Cerebellar cortex (tissue), 1 donor: ENCODE measurements around the gene KRTAP20-2.

Experiments
- DNase-seq: peaks from one replicate; pipeline ENCODE4 v3.0.0-alpha.2; 2015; ENCODE audit warnings: low spot score

Gene KRTAP20-2

DNA sequence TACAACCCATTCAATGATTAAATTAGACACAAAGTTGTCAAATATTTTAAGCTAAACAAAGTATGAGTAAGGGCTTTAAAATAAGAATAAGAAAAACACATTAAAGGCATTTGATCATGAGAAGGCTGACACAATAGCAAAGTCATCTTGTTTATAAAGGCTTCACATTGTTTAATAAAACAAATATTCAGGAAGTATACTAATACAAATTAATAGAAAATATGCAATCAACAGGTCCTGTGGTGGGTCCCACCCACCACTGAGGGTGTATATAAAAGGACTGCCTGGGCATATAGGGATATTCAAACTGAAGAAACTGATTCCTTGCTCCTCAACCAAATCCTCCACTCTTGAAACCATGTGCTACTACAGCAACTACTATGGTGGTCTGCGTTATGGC is at the start of gene KRTAP20-2:
KRTAP20-2 (plus strand) TSS at position 301 of the 400 bp plus-strand sequence; CDS start at position 359, 58 bp downstream.
- no peak for DNase-seq

DNA sequence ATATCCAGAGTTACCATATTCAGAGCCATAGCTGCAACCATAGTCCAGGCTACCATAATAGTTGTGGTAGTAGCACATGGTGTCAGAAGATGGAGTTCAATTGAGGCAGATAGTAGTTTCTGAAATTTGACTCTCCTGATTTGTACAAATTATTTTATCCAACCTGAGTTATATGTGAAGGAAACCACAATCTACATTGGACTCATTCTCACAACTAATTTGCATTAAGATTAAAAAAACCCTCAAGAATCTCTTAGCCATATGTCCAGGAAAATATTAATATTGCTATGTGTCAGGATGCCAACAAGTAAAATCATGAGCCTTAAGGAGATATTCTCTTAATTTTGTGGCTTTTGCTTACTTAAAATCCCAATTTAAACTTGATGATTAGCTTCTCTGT is 44.7 kb upstream of the KRTAP20-2 start, which contains the start of gene KRTAP22-2:
KRTAP22-2 (minus strand) TSS at position 101 of the 400 bp plus-strand sequence.
- DNase-seq, result no peak

DNA sequence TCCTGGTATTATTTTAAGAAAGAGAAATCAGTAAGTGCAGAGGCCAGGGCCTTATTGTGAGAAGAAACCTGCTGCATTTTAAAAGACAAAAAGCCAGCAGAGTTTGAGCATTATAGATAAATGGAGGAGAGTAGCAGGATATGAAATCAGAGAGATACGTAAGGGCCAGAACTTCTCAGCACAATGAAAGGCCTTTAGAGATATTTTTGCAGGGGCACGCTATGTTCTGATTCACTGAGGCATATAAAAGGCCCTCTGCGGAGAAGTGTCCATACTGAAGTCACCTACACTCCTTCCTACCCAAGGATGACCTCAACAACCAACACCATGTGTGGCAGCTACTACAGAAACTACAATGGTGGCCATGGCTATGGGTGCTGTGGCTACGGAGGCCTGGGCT is 42.9 kb upstream of the KRTAP20-2 start, which contains the start of gene KRTAP6-3:
KRTAP6-3 (plus strand) TSS at position 301 of the 400 bp plus-strand sequence; CDS start at position 307, 6 bp downstream.
- no peak for DNase-seq

DNA sequence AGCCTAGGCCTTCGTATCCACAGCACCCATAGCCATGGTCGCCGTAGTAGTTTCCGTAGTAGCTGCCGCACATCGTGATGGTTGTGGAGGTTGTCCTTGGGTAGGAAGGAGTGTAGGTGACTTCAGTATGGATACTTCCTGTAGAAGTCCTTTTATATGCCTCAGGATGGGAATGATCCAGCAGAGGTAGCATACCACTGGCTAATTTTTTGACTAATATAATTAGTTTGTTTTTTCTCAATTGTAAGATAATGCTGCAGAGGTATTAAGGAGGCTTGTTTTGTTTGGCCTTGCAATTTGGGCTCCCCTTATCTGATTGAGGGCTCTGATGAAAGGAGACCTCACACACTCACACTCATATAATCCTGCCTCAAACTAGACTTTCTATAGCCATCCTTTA is 36.2 kb upstream of the KRTAP20-2 start, which contains the start of gene KRTAP6-2:
KRTAP6-2 (minus strand) TSS at position 101 of the 400 bp plus-strand sequence; CDS start at position 73, 28 bp downstream.
- no peak for DNase-seq

DNA sequence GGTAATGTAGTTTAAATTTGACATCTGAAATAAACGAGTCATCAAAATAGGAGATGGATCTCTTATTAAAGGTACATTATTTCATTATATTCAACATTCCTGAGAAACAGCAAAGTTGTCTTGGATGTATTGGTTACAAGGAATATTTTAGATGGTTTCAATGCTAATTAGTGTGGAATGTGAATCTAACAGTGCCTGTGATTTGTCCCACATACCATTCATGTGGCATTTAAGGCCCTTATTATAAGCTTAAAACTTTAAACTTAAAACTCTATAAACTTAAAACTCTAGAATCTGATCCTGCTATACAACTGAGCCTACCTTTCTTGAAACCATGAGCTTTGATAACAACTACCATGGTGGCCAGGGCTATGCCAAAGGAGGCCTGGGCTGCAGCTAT is 34.2 kb upstream of the KRTAP20-2 start, which contains the start of gene KRTAP22-1:
KRTAP22-1 (plus strand) TSS at position 301 of the 400 bp plus-strand sequence.
- DNase-seq, result no peak

DNA sequence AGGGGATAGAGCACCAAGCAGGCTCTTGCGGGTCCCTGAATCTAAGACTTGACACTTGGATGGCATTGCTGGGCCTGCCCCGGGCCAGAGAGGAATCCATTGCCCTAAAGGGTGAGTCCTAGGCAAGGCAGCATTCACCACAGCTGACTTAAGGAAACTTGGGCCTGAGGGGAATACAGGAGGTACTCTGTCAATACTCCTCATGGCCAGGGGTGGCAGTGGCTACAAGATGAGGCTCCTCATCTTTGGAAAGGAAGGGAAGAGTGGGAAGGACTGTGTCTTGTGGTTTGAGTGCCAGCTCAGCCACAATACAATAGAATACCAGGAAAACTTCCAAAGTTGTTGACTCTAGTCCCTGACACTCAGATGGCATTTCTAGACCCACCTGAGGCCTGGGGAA is 29.0 kb upstream of the KRTAP20-2 start:
- DNase-seq, result no peak

DNA sequence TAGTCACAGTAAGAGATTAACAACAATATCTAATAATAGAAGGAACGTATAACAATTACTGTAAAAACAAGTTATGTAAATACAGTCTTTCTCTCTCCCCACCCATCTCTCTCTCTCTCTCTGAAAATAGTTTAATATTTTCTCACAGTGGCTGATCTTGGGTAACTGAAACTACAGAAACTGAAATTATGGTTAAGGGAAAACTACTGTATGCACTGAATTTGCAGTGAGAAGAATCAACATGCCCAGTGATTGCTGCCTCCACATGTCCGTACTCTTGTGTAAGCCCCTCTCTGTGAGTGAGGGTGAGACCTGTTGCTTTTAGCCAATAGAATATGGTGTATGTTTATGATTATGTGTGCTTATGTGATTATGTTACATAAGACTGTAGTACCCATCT is 22.9 kb upstream of the KRTAP20-2 start:
- DNase-seq, result no peak

DNA sequence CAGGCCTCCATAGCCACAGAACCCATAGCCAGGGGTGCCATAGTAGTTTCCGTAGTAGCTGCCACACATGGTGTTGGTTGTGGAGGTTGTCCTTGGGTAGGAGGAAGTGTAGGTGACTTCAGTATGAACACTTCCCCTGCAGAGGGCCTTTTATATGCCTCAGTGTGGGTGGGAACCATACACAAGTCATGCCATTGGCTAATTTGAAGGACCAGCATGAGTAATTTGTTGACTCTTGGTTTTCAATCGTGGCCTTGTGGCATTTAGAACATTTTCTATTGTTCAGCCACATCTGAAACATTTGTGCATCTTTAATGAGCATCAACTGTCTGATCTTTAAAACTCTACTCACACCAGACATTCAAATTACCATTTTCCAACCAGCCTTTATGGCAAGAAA is 21.2 kb upstream of the KRTAP20-2 start, which contains the start of gene KRTAP6-1:
KRTAP6-1 (minus strand) TSS at position 95 of the 400 bp plus-strand sequence; CDS start at position 69, 26 bp downstream.
- DNase-seq, result no peak

DNA sequence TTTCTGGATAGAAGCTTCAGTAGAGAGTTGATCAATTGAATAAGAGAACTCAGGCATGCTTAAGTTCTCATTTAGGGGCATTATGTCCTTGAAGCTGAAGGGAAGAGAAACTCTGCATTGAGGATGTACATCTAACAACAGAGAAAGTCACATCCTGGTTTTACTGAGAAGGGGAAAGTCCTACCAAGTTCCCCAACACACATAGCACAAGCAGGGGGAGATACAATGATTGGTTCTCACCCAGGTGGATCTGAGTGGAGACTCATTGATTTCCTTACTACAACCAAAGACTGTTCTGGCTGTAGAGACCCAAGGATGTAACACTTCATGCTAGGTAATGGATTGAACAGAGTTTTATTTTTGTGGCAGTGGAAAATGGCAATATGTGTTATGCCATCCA is 19.8 kb upstream of the KRTAP20-2 start:
- no peak for DNase-seq

DNA sequence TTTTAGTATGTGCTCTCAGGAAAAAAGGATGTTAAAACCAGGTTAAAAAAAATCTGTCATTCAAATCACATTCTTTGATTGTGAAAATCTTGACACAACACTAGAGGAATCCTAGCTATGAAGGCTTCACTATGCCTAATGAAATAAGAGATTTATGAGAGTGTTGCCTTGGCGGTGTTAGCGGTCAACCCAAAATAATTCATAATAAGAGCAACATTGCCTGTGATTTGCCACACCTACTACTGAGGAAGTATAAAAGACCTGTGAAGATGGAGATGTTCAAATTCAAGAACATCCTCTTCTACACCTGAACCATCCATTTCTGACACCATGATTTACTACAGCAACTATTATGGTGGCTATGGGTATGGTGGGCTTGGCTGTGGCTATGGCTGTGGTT is 18.9 kb upstream of the KRTAP20-2 start, which contains the start of gene KRTAP20-1:
KRTAP20-1 (plus strand) TSS at position 301 of the 400 bp plus-strand sequence; CDS start at position 331, 30 bp downstream.
- no peak for DNase-seq

DNA sequence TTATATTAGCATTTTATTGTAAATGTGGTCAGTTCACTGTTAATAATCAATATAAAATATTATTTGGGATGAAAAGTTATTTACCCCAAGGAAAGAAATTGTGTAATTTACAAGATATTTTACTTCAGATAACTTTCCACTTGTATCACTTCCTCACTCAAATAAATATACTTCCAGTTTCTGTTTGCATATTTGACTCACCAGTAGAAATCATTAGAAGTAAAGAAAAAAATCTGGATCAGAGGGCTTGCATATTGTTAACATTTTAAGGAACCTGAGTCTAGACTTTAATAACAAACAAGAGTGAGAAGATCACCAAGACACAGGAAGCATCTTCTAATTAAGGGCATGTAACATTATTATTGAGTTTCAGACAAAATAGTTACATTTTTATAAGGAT is 14.9 kb upstream of the KRTAP20-2 start:
- no peak for DNase-seq

DNA sequence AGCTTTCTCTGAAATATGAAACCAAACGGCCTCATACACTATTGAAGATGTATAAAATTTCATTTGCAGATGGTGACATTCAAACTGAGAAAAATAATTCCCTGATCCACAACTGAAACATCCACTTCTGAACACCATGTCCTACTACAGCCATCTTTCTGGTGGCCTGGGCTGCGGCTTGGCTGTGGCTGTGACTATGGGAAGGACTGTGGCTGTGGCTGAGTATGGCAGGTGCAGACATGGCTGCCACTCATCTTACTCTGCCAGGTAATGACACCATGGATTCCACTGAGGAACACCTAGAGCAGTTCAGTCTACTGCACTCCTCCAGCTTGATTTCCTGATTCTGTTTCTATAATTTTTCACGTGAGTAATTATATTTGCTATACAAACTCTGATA is 14.5 kb upstream of the KRTAP20-2 start, which contains the start of gene KRTAP20-4:
KRTAP20-4 (plus strand) TSS at position 106 of the 400 bp plus-strand sequence.
- DNase-seq, result no peak

DNA sequence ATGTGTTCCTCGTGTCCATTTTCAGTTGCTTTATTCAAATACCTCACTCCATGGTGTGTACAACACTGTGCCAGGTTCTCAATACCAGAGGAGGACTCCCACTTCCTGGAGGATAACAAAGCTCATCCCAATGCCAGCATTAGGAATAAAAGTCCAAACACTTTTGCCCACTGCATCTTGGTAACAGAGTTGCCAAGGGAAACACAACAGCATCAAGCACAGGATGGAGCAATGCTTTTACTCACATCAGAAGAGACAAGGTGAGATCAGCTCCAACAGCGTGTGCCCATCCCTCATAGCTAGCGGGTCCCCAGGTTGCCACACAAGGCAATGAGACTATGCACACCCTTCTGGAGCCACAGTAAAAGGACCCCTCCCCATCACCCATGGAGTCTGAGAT is 11.6 kb upstream of the KRTAP20-2 start:
- no peak for DNase-seq

DNA sequence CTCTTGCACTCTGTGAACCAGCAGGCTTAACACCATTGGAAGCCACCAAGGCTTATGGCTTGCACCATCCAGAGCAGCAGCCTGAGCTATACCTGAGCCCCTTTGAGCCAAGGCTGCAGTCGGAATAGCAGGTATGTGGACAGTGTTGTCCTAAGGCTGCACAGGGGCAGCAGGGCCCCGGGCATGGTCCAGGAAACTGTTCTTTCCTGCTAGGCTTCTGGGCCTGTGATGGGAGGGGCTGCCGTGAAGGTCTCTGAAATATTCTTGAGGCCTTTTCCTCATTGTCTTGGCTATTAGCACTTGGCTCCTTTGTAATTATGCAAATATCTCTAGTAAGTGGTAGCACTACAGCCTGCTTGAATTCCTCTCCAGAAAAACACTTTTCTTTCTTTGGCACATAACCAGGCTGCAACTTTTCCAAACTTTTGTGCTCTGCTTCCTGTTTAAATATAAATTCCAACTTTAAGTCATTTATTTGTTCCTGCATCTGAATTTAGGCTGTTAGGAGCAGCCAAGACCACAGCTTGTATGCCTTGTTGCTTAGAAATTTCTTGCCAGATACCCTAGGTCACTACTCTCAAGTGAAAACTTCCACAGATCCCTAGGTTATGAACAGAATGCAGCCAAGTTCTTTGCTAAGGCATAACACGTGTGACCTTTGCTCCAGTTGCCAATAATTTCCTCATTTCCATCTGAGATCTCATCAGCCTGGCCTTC is 9.4 kb upstream of the KRTAP20-2 start:
- DNase-seq, result no peak

DNA sequence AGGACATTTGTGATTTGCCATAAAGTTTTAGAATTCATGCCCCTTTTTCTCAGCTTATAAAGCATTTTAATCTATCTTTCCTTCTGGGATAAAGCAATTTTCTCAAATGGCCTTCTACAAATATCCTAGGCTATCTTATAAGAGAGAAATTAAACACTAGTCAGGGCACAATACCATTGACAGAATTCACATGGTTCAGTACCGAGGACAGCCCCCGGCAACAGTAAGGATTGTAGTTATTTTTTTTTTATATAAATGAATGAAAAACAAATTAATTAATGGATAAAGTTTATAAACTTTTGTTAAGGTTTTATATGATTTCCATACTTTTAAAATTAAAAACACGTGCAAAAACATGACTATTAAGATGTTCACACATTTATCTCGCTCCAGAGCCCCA is 6.9 kb upstream of the KRTAP20-2 start:
- no peak for DNase-seq

DNA sequence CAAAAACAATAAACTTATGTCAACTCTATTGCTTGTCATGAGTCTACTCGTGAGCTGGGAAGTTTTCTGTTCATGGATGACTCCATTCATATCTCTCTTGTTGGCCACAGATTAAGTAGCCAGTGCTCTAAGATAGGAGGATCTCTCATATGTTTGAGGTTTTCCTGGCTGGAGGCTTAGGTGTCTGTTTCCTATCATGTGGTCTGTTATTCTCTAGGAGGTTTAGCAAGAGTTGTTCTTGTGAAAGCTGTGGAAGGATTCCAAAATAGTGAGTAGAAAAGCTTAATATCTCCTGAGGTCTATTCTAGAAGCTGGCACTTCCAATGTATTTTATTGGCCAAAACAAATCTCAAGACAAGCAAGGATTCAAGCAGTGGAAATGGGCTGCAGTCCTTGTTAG is 5.8 kb upstream of the KRTAP20-2 start:
- no peak for DNase-seq

DNA sequence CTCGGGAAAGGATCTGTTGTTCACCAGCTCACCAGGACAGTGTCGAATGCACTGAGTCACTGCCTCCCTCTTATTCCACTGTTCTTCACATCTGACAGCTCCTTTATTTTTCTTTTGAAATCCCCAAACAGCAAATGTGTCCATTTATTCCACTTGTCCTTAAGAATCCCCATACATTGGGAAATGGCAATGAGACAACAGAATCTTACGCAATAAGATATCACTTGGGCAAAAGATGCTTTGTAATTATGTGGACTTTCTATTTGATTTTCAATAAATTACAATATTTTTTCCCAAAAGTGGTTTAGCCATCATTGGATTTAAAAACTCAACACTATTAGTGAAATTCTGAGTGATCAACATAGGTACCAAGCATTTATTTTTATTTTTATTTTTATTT is 3.7 kb downstream of the KRTAP20-2 start:
- no peak for DNase-seq

DNA sequence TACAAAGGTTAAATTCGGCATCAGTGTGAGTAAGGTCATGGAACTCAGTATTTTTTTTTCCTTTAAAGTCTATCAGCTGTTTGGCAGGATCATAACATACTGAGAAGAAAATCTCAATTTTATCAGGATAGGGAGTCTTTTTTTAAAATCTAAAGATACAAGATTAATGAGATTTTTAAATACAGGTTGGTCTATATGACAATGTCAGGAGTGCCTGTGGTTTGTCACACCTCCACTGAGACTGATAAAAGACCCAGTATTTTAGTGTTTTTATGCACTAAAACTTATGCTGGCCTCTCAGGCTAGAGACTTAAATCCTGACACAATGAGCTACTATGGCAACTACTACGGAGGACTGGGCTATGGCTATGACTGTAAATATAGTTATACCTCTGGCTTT is 7.6 kb downstream of the KRTAP20-2 start, which contains the start of gene KRTAP20-3:
KRTAP20-3 (plus strand) TSS at position 301 of the 400 bp plus-strand sequence.
- DNase-seq, result no peak

DNA sequence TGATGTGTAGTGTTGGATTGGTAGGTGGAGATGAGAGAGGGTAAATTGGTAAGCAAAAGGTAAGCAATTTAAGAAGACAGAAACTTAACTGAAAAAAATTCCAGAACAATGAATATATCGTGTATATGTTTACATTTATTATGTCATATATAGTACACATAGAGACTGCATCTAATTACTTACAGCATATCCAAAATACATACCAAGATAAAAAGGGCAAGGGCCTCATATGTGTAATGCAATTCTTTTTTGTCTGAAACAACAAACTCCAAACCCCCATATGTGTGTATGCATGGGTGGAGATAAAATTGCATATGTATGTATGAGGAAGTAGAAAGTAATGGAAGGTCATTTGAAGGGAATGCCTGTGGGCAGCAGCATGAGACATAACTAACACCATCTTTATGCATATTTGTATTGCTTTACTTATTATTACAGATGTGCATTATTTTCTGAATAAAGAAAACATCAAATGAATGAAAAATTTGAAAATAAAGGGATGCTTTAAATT is 12.0 kb downstream of the KRTAP20-2 start:
- DNase-seq, result no peak

DNA sequence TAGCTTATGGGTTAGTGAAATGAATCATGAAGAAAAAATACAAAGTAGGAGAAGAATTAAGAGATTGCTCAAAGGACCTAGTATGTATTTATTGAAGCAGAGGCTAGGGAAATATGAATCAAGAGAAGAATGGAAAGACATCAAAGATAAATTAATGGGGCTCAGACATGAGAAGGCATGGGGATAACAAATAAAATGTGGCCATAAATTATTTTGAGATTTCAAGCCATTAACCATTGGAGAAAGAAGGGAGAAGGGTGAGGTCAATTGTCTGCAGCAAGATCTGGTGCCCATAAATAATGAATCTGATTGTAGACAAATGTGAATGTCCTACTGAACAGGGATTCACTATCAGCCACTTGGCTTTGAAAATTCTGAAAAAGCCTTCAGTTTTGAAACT is 17.9 kb downstream of the KRTAP20-2 start:
- no peak for DNase-seq

DNA sequence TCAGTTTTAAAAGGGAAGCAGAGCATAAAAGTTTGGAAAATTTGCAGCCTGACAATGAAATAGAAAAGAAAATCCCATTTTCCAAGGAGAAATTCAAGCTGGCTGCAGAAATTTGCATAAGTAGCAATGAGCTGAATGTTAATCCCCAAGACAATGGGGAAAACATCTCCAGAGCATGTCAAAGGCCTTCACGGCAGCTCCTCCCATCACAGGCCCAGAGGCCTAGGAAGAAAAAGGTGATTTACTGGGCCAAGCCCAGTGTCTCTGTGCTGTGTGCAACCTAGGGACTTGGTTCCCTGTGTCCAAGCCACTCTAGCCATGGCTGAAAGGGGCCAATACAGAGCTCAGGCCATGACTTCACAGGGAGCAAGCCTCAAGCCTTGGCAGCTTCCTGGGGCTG is 33.8 kb downstream of the KRTAP20-2 start:
- no peak for DNase-seq

DNA sequence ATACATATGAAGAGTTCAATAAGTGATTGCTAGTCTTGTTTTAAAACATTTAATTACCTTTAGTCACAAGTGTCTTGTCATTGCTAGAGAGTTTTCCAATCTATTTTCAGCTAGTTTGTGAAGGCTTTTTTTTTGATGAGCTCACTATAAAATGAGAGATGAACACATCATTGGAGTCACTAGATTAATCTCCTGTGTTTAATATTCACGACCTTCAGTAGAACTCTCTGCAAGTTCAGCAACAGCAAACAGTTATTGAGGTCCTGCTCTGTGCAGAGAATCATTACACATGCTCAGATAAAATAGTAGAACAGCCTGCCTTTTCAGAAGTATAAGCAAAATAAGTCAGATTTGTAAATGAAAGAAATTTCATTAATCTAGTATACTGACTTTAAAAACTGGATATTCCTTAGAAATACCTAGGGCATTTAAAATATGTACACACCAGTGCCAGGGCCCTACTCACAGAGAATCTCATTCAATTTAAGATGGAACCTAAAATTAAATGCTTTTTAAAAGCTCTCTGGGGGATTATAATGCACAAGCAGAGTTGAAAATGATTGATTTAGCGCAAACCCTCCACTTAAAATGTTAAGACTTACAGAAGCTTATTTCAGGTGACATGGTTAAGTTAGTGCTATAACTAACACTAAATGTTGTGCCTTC is 38.1 kb downstream of the KRTAP20-2 start:
- DNase-seq, result no peak
